ENCODE results near the gene ZNF385B. TPM values are rescaled to one million over a fixed set of nuclear protein-coding genes. Genes with fewer than 3 reads are reported as not detected.
A peak's percentile ranks its signal among the peaks of the same experiment; 100 is the strongest.

The ZNF385B gene
- total and polyA plus RNA-seq, 12 donors = 2.0 to 15.3 (median 8.4) TPM

DNA sequence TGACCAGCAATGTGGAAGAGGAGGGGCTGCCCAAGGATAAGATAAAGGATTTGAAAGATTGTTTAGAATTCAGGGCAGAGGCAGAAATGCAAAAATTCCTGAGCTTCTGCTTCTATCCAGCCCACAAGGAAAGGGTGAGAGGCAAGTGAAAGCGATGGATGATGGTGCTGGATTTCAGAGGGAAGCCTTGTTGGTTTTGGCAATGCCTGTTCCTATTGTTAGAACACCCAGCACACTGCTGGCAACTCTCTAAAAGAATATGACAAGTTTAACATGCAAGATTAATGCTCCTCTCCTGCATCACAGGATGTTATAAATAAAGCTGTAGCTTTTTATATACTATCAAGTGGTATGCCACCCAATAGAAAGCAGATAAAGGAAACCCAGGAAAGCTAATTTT is 92.6 kb downstream of the ZNF385B start:
- no peak overlapping the region for H3K4me3 ChIP-seq
- no peak overlapping the region for H3K27ac ChIP-seq
- 29 to 39% (median 34%) methylated on average over 1 of the region's 1 CpG for WGBS, 4 donors
- no peaks in the 10 kb centered on the region for H3K27me3 ChIP-seq
- H3K4me1 ChIP-seq (replicated peaks in 1 of 2) = no peaks in the 10 kb centered on the region
- H3K36me3 ChIP-seq (replicated peaks in 1 of 2) = no peaks in the 10 kb centered on the region
- no peaks in the 10 kb centered on the region for H3K9me3 ChIP-seq (replicated peaks in 1 of 3)
- intact Hi-C loops (cut with DNase I) = no loop called here
- TF ChIP-seq, protein P1, sequence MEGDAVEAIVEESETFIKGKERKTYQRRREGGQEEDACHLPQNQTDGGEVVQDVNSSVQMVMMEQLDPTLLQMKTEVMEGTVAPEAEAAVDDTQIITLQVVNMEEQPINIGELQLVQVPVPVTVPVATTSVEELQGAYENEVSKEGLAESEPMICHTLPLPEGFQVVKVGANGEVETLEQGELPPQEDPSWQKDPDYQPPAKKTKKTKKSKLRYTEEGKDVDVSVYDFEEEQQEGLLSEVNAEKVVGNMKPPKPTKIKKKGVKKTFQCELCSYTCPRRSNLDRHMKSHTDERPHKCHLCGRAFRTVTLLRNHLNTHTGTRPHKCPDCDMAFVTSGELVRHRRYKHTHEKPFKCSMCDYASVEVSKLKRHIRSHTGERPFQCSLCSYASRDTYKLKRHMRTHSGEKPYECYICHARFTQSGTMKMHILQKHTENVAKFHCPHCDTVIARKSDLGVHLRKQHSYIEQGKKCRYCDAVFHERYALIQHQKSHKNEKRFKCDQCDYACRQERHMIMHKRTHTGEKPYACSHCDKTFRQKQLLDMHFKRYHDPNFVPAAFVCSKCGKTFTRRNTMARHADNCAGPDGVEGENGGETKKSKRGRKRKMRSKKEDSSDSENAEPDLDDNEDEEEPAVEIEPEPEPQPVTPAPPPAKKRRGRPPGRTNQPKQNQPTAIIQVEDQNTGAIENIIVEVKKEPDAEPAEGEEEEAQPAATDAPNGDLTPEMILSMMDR (IDR thresholded peaks at IDR 0.05) = no peak
- no peak for TF ChIP-seq POLR2A (IDR thresholded peaks at IDR 0.05)
- DNase-seq = peak in 4 of 7 donors; percentile 3 to 20 (median 14)

DNA sequence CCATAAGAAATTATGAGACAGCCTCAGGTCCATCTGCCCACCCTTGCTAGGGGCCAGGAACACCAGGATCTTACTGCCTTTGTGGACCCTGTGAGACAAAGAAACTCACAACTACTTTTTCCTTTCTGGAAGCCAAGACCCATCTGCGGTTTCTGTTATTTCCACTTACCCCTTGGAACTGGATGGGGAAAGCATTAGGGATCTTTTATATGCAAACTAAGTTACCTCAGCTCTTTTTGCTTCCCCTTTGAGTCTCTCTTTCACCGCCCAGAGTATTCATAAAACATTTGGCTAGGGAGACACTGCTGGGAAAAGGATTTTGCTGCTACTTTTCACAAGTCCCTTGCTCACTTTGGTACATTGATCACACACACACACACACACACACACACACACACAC is 95.7 kb downstream of the ZNF385B start:
- no peak for DNase-seq

DNA sequence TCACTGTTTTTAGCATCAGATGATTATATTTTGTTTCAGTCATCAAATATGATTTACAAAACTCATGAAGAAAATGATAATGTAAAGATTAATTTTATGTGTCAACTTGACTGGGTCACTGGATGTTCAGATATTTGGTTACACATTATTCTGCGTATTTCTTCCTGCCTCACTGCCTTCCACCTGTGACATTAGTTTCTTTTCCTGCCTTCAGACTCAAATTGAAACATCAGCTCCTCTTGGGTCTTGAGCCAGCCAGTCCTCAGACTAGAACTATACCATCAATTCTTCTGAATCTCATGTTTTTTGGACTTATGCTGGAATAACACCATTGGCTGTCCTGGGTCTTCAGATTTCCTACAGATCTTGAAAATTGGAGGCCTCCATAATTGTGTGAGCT is 96.7 kb downstream of the ZNF385B start:
- H3K9me3 ChIP-seq (replicated peaks in 1 of 3) = peaks cover 0 to 4% (median 0%) of the 10 kb centered on the region in 3 donors
- H3K36me3 ChIP-seq (replicated peaks in 1 of 2) = no peaks in the 10 kb centered on the region
- 92 to 98% (median 94%) methylated on average over 1 of the region's 1 CpG for WGBS, 4 donors
- H3K4me3 ChIP-seq = no peak overlapping the region
- no peak overlapping the region for H3K27ac ChIP-seq
- no peaks in the 10 kb centered on the region for H3K27me3 ChIP-seq
- intact Hi-C loops (cut with DNase I) = no loop called here
- TF ChIP-seq, protein P1 (IDR thresholded peaks at IDR 0.05) = no peak
- TF ChIP-seq POLR2A (IDR thresholded peaks at IDR 0.05) = no peak
- no peak for DNase-seq
- H3K4me1 ChIP-seq (replicated peaks in 1 of 2) = no peaks in the 10 kb centered on the region

More for the DNA sequence above, 95.7 kb downstream of the ZNF385B start:
- Histone ChIP-seq H3K27ac (no peak overlapping the region), H3K27me3 (no peaks in the 10 kb centered on the region), H3K4me3 (no peak overlapping the region), H3K4me1 (replicated peaks in 1 of 2) (no peaks in the 10 kb centered on the region), H3K9me3 (replicated peaks in 1 of 3) (peaks cover 0 to 4% (median 0%) of the 10 kb centered on the region in 3 donors), H3K36me3 (replicated peaks in 1 of 2) (no peaks in the 10 kb centered on the region)
- TF ChIP-seq, protein P1 (IDR thresholded peaks at IDR 0.05) = no peak
- no peak for TF ChIP-seq POLR2A (IDR thresholded peaks at IDR 0.05)
- intact Hi-C loops (cut with DNase I) = no loop called here
- WGBS, 4 donors = 84 to 95% (median 90%) methylated on average over 2 of the region's 2 CpGs

DNA sequence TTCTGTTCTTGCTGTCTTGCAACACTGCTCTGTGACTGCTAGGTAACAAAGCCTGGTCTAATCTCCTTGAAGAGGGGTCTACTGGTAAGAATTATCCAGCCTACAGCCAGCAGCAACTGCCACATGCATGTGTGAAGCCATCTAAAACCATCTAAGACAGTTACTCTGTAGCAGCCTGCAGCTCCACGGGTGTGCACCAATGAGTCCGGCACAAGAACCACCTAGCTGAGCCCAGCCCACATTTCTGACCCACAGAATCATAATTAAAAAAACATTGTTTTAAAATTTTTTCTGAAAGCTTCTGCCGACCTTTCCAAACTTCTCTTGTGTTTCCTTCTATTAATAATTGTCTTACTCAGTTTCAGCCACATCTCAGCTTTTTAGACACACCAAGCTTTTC is 102.8 kb downstream of the ZNF385B start:
- Histone ChIP-seq H3K27me3 (no peaks in the 10 kb centered on the region), H3K9me3 (replicated peaks in 1 of 3) (peaks cover 0 to 4% (median 0%) of the 10 kb centered on the region in 3 donors), H3K4me3 (no peak overlapping the region), H3K4me1 (replicated peaks in 1 of 2) (no peaks in the 10 kb centered on the region), H3K36me3 (replicated peaks in 1 of 2) (no peaks in the 10 kb centered on the region), H3K27ac (no peak overlapping the region)
- TF ChIP-seq POLR2A (IDR thresholded peaks at IDR 0.05) = no peak
- TF ChIP-seq, protein P1 (IDR thresholded peaks at IDR 0.05) = no peak
- intact Hi-C loops (cut with DNase I) = no loop called here
- WGBS, 4 donors = 91 to 97% (median 94%) methylated on average over 3 of the region's 3 CpGs
- no peak for DNase-seq

Data from adrenal gland (tissue), 12 donors.